Upper lobe of right lung (tissue), 1 donor: ENCODE results near the gene PPIF. TPM values are rescaled to one million over a fixed set of nuclear protein-coding genes. Genes with fewer than 3 reads are reported as not detected.
A peak's percentile ranks its signal among the peaks of the same experiment; 100 is the strongest.
"Not testable (repeated sequence)": the region's sequence is repeated elsewhere in the genome, so short reads cannot be mapped to it uniquely, and the experiment has no call there.

Source experiments
- ATAC-seq: fragments of 200-7000 bp; cut with Tn5 transposase; one replicate; pipeline ENCODE4 v1.9.1; 2020; ENCODE audit warnings: mild to moderate bottlenecking, moderate library complexity
- DNase-seq: peaks from one replicate; pipeline ENCODE4 v3.0.0-alpha.2; 2020
- H3K27ac ChIP-seq: fragments of 200-600 bp; one replicate; pipeline ENCODE4 v1.8.0; 2022
- H3K27me3 ChIP-seq: fragments of 200-600 bp; one replicate; pipeline ENCODE4 v1.8.0; 2022; ENCODE audit warnings: mild to moderate bottlenecking
- H3K36me3 ChIP-seq: fragments of 200-600 bp; one replicate; pipeline ENCODE4 v1.8.0; 2022
- H3K4me1 ChIP-seq: fragments of 200-600 bp; one replicate; pipeline ENCODE4 v1.8.0; 2022
- H3K4me3 ChIP-seq: fragments of 200-600 bp; one replicate; pipeline ENCODE4 v1.8.0; 2022; ENCODE audit warnings: mild to moderate bottlenecking
- H3K9me3 ChIP-seq: fragments of 200-600 bp; one replicate; pipeline ENCODE4 v1.8.0; 2022
- CTCF ChIP-seq: fragments of 200-600 bp; IDR thresholded peaks from one replicate; pipeline ENCODE4 v1.8.0; 2022; ENCODE audit warnings: antibody characterized with exemption
- intact Hi-C: fragments of 100-400 bp; cut with DNase I; formaldehyde crosslinking; loops from one replicate; pipeline ENCODE4 v1.11.0; 2022
- total RNA-seq: library from RNA; stranded (reverse); fragmentation: NEBNext Ultra II Directional; extraction: Animal tissue kit (Norgen Biotek cat#: 25700); gene quantifications from one replicate; pipeline ENCODE4 v1.2.1, GENCODE V29; 2021
- donor health status: DM: no; HTN: yes; CAD: no; lungs with severe emphysema.

PPIF gene
- total RNA-seq, 1 donor from 2014 or later: 30.7 TPM

GRCh38 chr10:79335470-79336235 lies 11.6 kb upstream of the PPIF start:
- TF ChIP-seq CTCF: no peak
- peak; percentile 7 for ATAC-seq
- no peak for DNase-seq
- Histone ChIP-seq H3K9me3 (no peaks in the 10 kb centered on the region), H3K4me1 (no peaks in the 10 kb centered on the region), H3K27ac (no peak overlapping the region), H3K27me3 (no peaks in the 10 kb centered on the region), H3K4me3 (no peak overlapping the region), H3K36me3 (no peaks in the 10 kb centered on the region)
- intact Hi-C loops: no loop called here

GRCh38 chr10:79336276-79336675 lies 11.0 kb upstream of the PPIF start:
- Histone ChIP-seq H3K4me3 (no peak overlapping the region), H3K4me1 (no peaks in the 10 kb centered on the region), H3K9me3 (no peaks in the 10 kb centered on the region), H3K27ac (no peak overlapping the region), H3K36me3 (no peaks in the 10 kb centered on the region), H3K27me3 (no peaks in the 10 kb centered on the region)
- TF ChIP-seq CTCF: no peak
- DNase-seq (no peak), ATAC-seq (no peak)
- intact Hi-C loops: no loop called here

GRCh38 chr10:79336739-79337138 lies 10.5 kb upstream of the PPIF start:
- H3K9me3 ChIP-seq: no peaks in the 10 kb centered on the region
- no peaks in the 10 kb centered on the region for H3K36me3 ChIP-seq
- H3K4me3 ChIP-seq: no peak overlapping the region
- peak; percentile 6 for DNase-seq
- H3K27ac ChIP-seq: no peak overlapping the region
- no peaks in the 10 kb centered on the region for H3K27me3 ChIP-seq
- TF ChIP-seq CTCF: no peak
- H3K4me1 ChIP-seq: no peaks in the 10 kb centered on the region
- ATAC-seq: no peak
- intact Hi-C loops: no loop called here

GRCh38 chr10:79337783-79338469 lies 9.3 kb upstream of the PPIF start:
- intact Hi-C loops, H3K36me3 ChIP-seq, H3K9me3 ChIP-seq, ATAC-seq, H3K4me1 ChIP-seq, H3K27me3 ChIP-seq, H3K4me3 ChIP-seq, DNase-seq, H3K27ac ChIP-seq: not testable (repeated sequence)

- no peaks in the 10 kb centered on the region for H3K4me1 ChIP-seq
- TF ChIP-seq CTCF: no peak
These were observed 8.0 kb upstream of the PPIF start for GRCh38 chr10:79339266-79339665.

GRCh38 chr10:79340646-79341244 lies 6.5 kb upstream of the PPIF start:
- Histone ChIP-seq H3K27ac (no peak overlapping the region), H3K4me1 (no peaks in the 10 kb centered on the region), H3K9me3 (no peaks in the 10 kb centered on the region), H3K27me3 (no peaks in the 10 kb centered on the region), H3K36me3 (no peaks in the 10 kb centered on the region), H3K4me3 (no peak overlapping the region)
- DNase-seq: no peak
- intact Hi-C loops: no loop called here
- no peak for TF ChIP-seq CTCF
- ATAC-seq: no peak

More at GRCh38 chr10:79339266-79339665, 8.0 kb upstream of the PPIF start:
- H3K9me3 ChIP-seq: no peaks in the 10 kb centered on the region
- no peak for ATAC-seq
- DNase-seq: peak; percentile 37
- no peak overlapping the region for H3K4me3 ChIP-seq
- H3K36me3 ChIP-seq: no peaks in the 10 kb centered on the region
- no peaks in the 10 kb centered on the region for H3K27me3 ChIP-seq
- no peak overlapping the region for H3K27ac ChIP-seq
- intact Hi-C loops: no loop called here
